ENCODE results near the gene CBFB.

CBFB gene

DNA sequence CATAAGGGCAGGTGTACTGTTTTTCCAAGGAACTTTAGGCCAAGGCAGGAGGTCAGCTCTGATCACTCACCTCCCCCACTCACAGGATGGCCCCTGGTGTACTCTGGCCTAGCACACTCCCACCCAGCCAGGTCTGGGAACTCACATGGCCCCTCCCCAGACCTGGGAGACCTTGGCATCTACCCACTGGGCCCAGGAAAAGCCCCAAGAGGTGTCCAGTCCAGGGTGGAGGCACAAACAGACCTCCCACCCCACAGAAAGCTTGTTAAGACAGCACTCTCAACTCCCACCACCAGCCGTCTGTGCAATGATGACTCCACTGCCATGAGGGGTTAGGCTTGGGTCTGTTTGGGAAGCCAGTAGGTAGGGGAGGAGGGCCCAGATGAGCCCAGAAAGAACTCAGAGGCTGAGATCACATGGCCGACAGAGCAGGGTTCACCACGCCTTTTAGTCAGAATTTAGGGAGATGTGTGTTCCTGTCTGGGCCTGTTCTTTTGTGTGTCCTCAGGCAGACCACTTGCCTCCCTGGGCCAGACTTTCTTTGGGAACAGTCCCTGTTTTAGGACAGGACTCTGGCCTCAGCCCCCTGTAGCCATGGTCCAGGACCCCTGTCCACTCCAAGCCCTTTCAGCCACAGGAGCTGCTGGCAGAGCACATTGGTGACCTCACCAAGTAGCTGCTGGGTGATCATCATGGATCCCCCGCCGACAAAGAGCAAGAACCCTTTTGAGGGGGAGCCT is 12.1 kb upstream of the CBFB start:
- DNase-seq (ENCODE audit: low spot score): no peak

DNA sequence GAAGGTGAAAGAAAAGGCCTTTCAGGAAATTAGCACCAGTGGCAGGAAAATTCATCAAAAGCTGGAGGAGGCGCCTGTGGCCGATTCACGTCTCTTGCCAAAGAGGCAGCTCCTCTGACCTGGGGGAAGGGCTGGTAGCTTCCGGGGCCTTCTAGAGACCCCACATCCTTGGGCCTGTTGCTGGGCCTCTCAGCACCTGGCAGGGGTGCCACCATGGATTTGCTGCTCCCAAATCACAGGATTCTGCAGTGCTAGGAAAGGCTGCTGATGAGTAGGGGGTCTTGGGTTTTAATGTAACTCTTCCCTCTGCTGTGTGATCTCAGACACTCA is 11.6 kb upstream of the CBFB start:
- DNase-seq (ENCODE audit: low spot score): no peak

DNA sequence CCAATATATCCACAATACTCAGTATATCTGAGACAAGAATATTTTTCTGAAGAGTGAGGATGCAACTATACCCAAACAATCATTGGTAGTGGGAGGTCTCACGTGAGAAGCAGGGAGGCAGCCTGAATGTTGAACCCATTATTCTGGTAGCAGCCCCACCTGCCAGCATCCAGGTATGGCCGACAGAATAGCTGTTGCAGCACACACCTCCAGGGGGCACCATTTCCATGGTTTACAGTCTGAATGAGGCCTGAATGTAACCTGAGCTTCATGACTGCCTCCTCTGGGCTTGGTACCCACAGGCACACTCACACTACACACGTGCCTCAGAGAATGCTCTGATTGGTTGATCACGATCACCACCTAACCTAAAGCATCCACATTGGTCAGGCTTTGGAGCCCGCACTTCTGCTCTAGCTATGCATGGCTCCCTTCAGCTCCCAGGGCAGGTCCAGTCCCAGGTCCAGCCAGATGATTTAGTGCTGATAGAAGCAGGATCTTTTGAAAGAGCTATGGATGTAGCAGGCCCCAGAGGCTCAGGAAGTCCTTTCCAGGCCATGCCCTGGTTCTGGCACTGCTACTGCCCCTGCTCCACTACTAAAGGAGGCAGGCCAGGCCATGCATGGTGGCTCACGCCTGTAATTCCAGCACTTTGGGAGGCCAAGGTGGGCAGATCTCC is 11.0 kb upstream of the CBFB start:
- DNase-seq (ENCODE audit: low spot score): peak; percentile 59

DNA sequence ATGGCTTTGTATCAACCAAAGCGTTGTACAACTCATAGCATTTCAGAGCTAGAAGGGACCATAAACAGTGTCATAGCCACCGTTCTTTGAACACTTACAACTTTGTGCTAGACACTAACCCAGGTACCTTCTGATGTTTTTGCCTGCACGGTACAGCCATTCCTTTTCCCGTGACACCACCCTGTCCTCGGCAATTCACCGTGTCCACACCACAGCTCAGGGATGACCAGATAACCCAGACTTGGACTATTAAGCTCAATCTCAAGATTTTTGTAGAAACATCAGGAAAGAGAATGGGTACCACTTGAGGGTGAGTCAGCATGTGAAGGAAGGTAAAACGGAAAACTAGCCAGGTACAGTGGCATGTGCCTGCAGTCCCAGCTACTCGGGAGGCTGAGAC is 9.8 kb upstream of the CBFB start:
- DNase-seq (ENCODE audit: low spot score): no peak

DNA sequence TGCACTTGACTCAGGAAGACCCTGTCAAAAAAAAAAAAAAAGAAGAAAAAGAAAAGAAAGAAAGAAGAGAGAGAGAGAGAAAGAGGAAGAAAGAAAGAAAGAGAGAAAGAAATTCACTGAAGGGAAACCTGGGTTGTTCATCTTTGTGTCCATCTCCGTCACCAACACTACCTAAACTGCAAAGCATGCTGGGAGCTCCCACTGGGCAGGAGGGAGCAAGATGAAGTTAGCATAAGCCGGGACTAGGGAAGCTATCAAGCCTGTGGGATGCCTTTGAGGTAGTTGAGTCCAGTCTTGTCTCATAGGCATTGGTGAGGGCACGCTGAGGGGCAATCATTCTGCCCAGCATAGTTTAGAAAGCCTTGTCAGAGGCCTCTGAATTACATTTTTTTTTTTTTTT is 7.6 kb upstream of the CBFB start:
- no peak for DNase-seq (ENCODE audit: low spot score)

DNA sequence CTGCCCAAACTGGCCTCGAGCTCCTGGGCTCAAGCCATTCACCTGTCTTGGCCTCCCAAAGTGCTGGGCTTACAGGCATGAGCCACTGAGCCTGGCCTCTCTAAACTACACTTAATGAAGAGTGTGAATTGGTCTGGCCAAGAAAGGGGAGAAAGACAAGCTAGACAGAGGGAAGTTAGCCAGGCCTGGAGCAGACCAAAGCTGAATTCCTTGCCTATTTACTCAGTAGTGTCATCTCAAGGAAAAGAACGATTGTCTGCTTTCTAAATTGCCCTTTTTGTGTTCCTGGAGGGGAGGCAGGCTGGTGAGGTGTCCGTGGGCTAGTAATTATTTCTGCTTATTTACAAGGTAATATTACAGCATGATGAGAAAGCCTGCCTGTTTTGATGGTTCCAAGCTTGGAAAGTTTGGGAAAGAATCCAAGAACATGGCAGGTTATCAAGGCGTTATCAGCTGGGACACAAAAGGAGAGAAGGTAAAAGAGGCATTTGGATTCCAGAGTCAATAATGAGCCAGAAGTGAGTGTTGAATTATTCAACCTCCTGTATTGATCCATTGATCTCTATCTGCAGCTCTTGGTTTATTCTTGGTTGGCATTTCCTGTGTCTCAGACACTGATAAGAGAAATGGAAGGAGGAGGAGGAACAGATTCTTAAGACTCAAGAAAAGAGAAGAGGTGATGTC is 6.3 kb upstream of the CBFB start:
- DNase-seq (ENCODE audit: low spot score): no peak

DNA sequence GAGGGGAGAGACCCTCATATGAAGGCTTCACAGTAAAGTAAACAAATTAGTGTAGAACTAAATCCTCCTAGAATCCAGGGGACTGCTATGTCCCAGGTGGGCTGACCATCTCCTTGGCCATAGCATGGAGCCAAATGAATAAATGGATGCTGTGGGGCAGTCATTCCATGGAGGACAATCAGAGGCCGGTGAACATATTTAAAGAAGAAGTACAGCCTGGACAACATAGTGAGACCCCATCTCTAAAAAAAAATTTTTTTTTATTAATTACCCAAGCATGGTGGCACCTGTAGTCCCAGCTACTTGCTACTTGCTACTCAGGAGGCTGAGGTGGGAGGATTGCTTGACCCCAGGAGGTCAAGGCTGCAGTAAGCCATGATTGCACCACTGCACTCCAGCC is 5.3 kb upstream of the CBFB start:
- no peak for DNase-seq (ENCODE audit: low spot score)

DNA sequence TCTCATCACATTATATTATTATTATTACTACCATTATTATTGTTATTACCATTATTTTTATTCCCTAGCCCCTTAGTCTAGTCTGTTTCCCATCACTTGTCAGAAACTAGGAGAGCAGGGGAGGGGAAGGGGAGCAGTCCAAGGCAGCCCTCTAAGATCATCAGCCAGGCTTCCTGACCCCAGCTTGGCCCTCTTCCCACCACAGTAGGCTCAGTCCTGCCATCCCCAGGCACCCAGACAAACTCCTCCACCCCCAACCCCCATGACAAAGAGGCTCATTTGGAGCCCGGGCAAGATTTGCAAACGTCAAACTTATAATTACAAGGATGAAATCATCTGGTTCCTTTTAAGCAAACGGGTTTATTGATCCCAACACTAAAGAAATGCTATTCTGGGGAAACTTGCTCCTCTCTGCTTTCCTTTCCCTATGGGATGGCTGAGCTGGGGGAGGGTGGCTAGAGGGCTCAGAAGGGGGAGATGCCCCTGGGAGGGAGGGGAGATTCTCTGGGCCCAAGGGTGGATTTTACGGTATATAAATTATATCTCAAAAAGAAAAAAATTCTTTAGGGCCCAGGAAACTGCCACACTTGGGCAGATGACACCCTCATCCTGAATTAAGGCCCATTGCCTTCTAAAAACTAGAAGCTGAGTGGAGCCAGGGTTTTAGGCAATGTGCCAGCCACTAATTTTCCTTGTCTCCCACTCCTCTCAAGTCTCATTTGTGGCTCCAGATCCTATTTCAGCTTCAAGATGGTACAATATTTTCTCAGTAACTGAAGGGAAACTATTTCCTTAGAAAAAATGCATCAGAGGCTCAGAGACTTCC is 4.4 kb upstream of the CBFB start:
- DNase-seq (ENCODE audit: low spot score): no peak

DNA sequence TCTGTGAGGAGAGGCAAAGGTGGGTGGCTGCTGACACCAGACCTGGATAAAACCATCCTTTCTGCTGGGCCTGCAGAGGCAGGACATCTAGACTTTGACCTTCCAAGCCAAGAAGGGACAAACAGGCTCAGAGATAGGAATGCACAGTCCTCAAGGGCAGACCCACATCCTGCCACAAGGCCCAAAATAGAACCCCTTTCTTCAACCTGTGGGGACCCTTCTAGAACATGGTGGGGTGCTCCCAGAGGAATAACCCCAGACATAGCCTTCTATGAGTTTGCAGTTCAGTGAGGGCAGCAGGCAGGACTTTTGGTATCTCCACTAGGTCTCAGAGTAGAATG is 3.8 kb upstream of the CBFB start:
- DNase-seq (ENCODE audit: low spot score): no peak

DNA sequence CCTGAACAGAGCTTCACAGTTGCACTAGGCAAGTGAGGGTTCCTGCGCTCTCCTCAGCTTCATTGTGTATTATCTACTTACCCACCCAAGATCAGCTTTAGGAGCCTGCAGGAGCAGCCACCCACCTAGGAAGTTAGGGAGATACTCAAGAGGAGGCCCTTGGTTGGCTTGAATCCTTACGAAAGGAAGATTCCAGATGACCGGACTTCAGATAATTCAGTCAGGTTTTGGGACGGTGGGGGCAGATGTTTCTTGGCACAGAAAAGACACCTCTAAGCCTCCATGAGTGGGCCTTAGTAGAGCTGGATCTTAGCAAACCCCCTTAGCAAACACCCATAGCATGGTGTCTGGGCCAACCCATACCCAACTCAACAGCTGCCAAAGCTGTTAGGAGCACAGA is 2.4 kb upstream of the CBFB start:
- no peak for DNase-seq (ENCODE audit: low spot score)

DNA sequence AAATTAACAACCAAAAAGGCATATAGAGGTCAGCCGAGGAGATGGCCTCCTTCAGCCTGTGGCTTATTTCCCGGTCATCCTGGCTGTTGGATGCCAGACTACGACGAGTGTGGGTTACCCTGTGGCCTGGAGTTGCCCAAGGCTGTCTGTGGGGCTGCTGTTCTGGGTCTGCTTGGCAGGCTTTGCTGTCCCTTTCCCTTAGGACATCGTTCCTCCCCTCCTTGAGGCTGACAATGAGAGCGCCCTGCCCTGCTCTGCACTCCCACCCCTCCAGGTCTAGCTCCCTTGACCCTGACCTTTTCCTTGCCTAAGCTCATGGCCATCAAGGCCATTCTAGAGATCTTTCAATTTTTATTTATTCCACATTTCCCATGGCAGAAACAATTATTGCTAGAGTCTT is 1.9 kb upstream of the CBFB start:
- no peak for DNase-seq (ENCODE audit: low spot score)

DNA sequence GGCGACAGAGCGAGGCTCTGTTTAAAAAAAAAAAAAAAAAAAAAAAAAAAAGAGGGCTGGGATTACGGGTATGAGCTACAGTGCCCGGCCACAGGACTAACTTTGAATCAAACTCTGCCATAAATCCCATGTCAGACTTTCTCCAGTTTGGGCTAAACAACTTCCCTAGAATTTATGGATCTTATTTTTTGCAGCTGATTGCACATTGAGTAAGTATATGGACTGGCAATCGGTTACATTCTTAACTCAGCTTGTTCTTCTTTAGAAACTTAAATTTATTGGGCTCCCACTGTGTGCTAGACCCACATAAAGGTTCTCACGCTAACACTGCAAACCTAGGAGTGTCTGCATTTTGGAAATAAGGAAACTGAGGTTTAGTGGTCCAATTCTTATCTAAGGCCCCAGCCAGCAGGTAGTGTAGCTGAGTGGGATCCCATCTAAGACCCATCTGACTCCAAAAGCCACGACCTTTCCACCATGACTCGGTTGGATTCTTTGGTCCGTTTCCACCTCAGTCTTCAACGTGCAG is 718 bp upstream of the CBFB start:
- DNase-seq (ENCODE audit: low spot score): peak; percentile 20

DNA sequence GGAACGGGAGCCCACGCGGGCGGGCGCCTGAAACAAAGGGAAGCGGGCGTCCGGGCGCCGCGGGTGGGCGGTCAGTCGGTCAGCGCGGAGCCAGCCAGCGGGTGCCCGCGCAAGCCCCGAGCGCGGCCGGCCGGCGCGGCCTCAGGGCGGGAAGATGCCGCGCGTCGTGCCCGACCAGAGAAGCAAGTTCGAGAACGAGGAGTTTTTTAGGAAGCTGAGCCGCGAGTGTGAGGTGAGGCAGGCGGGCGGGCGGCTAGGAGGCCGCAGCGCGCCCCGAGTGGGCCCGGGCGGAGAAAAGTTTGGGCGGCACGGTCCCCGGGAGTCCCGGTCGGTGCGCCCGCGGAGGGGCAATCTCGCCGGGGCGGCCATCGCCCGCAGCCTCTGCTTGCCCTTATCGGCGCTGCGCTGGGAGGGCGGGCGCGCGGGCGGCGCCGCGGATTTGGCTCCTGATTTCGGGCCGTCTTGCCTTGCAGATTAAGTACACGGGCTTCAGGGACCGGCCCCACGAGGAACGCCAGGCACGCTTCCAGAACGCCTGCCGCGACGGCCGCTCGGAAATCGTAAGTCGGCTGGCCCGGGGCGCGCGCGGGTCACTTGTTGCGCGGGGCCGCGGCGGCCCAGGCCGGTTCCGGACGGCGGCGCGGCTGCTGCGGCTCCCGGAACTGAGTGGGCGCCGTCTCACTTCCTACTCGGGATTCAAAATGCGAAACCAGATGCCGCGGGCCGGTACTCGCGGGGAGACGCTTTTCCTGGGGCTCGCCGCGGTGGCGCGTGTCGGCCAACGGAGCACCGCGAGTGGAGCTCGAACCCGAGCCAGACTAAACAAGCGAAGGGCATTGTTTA is 526 bp downstream of the CBFB start:
- peak; percentile 29 for DNase-seq (ENCODE audit: low spot score)

DNA sequence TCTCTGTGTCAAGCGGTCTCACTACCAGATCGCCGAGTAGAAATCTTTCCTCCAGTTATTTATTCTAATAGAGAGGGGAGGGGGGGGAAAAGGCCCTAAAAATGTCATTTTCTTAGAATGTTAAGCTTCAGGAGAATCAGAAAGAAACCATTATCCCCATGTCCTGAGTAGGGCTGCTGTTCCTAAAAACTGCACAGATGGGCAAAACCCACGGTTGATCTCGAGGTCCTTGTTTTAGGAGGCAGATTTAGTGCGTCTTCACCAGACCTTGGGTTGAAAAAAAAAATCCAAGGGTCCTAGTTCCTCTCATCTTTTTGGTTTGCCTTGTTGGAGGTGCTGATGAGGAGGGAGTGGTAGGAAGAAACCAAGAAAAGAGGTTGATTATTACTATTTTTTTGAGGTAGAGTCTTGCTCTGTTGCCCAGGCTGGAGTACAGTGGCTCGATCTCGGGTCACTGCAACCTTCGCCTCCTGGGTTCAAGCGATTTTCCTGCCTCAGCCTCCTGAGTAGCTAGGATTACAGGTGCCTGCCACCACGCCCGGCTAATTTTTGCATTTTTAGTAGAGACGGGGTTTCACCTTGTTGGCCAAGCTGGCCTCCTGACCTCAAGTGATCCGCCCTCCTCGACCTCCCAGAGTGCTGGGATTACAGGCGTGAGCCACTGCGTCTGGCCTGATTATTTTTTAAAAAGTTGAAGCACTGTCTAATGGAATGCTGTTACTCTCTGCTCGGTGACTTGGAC is 1.4 kb downstream of the CBFB start:
- DNase-seq (ENCODE audit: low spot score): peak; percentile 20

DNA sequence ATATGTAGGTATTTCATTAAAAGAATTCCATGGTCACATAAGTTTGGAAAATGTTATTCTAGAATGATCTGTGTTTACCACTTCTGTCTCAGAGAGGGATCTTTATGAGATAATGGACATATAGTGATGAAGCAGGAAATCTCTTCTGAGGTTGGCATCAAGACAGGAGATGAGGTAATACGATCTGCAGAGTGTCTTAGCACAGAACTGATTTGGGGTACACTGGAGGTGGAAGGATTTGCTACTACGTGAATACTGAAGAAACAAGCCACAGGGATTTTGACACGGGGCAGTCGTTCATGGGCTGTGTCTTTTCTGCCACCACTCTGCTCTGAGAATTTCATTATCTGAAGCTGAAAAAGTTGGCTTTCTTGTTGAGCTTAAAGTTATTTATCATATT is 5.5 kb downstream of the CBFB start:
- peak; percentile 32 for DNase-seq (ENCODE audit: low spot score)

DNA sequence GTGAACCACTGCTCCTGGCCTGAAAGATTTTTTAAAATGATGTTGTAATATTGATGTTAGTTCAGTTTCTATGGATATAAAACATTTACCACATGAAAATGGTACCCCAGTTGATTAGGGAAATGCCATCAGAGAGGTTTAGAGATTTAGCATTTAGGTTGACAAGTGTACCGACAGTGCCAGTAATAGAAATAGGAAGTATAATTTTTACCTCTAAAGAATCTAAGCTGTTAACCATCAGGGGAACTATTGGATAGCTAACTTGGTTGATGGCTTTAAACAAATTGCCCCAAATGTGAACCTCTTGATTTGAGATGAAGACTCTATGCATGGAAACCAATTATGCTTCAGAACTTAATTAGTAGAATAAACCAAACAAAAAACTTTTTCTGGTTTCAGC is 6.4 kb downstream of the CBFB start:
- DNase-seq (ENCODE audit: low spot score): no peak

DNA sequence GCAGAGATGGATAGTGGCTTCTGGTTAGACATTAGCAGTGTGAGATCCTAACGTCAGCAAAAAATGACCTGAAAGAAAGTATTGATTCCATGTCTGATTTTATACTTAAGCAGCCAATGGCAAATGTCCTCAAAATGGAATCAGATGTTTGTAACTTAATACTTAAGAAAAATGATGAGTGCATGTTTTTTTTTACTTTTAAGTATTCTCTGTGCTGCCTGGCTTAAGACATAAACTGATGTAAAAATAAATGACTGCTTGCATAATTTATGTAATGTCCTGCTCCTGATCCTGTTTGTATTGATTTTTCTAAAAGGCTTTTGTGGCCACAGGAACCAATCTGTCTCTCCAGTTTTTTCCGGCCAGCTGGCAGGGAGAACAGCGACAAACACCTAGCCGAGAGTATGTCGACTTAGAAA is 7.4 kb downstream of the CBFB start:
- DNase-seq (ENCODE audit: low spot score): no peak

DNA sequence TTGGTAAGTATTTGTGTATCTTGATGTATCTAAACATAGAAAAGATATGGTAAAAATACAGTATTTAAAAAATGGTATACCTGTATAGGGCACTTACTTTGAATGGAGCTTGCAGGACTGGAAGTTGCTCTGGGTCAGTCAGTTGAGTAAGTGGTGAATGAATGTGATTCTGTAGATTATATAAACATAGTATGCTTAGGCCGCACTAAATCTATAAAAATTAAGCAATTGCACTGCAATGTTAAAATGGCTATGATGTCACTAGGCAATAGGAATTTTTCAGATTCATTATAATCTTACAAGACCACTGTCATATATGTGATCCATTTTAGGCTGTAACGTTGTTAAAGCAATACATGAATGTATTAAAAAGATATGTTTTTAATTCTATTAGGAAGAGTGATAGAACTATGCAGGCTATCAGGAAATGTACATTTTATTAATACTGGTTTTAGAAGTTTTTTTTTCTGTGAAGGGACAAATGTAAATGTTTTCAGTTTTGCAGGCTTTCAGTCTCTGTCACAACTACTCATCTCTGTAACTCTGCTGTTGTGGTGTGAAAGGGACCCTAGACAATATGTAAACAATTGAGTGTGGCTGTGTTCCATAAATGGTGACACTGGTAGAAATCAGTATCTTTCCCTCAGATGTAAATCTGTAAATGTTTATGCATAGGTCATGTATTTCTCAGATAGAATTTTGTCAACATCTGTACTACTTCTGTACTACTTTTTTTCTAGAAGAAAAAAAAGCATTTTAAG is 10.5 kb downstream of the CBFB start:
- no peak for DNase-seq (ENCODE audit: low spot score)

DNA sequence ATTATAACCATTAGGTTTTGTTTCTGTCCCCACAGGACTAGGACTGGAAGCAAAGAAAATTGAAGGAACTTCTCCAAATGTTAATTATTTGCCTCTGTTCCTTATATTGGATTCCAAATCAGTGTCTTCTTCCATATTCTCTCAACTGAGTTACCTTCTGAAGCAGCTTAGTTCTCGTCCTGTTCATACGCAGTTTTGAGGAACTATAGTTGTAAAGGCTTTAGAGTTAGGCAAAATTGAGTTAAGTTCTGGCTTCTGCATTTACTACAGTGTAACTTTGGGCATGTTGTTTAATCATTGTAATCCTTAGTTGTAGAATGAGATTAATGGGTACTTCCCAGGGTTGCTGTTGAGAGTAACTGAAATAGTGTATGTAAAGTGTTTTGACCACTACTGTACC is 11.2 kb downstream of the CBFB start:
- peak; percentile 35 for DNase-seq (ENCODE audit: low spot score)

DNA sequence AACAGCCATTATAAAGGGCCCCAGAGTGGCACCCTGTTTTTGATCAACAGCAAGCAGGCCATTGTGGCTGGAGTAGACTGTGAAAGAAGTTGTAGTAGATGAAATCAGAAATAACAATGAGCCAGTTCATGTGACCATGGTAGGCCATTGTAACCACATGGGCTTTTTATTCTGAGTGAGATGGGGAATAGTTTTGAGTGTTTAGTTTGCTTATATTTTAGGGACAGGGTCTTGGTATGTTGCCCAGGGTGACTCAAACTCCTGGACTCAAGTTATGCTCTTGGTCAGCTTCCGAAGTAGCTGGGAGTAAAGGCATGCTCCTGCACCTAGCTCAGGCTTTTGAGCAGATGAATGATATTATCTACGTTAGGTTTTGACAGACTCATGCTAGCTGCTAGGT is 12.0 kb downstream of the CBFB start:
- peak; percentile 79 for DNase-seq (ENCODE audit: low spot score)
